OCI-LY3 (cell line): ENCODE results near the gene GPR21.

Experiments used
- H2AFZ ChIP-seq: fragments of 200-600, 300-600 bp; shearing (Covaris generic); 2 replicates; pipeline ENCODE4 v1.6.0; 2014; ENCODE audit warnings: antibody characterized with exemption, low read depth, low read length
- H3K27ac ChIP-seq: fragments of 200-600, 300-600 bp; sonication (generic); 2 replicates; pipeline ENCODE4 v1.5.1; 2014; ENCODE audit warnings: mild to moderate bottlenecking, low read length, moderate library complexity, mixed read lengths
- H3K27me3 ChIP-seq: fragments of 200-600, 300-600 bp; sonication (generic); 2 replicates; pipeline ENCODE4 v1.6.1; 2014; ENCODE audit warnings: low read depth, low read length, mixed read lengths
- H3K36me3 ChIP-seq: fragments of 200-600, 300-600 bp; sonication (generic); replicated peaks from 2 replicates; pipeline ENCODE3; 2014; ENCODE audit warnings: low read depth, low read length, mixed read lengths
- H3K4me1 ChIP-seq: fragments of 300-600, 200-600 bp; sonication (generic); 2 replicates; pipeline ENCODE4 v1.6.1; 2014; ENCODE audit warnings: low read length, mixed read lengths
- H3K4me2 ChIP-seq: fragments of 200-600, 300-600 bp; sonication (generic); 2 replicates; pipeline ENCODE4 v1.6.1; 2014; ENCODE audit warnings: low read length, mixed read lengths
- H3K4me3 ChIP-seq: fragments of 300-600, 200-600 bp; sonication (generic); 2 replicates; pipeline ENCODE4 v1.5.1; 2014; ENCODE audit warnings: antibody characterized with exemption, mild to moderate bottlenecking, low read length, moderate library complexity
- H3K79me2 ChIP-seq: fragments of 300-600, 200-600 bp; shearing (Covaris generic); 2 replicates; pipeline ENCODE4 v1.6.1; 2014; ENCODE audit warnings: mild to moderate bottlenecking, low read length, mixed read lengths
- H3K9ac ChIP-seq: fragments of 300-600, 200-600 bp; shearing (Covaris generic); 2 replicates; pipeline ENCODE4 v1.6.0; 2014; ENCODE audit warnings: mild to moderate bottlenecking, low read length, moderate library complexity
- H3K9me3 ChIP-seq: fragments of 200-600, 300-600 bp; shearing (Covaris generic); 2 replicates; pipeline ENCODE4 v1.6.1; 2014; ENCODE audit warnings: low read length, mixed read lengths; ENCODE audit not compliant: insufficient read depth
- H4K20me1 ChIP-seq: fragments of 200-600, 300-600 bp; sonication (generic); 2 replicates; pipeline ENCODE4 v1.6.1; 2016; ENCODE audit warnings: low read length, mixed read lengths; ENCODE audit not compliant: insufficient read depth
- EZH2phosphoT487 ChIP-seq: fragments of 200-600 bp; shearing (Covaris generic); IDR thresholded peaks from 2 replicates; pipeline ENCODE4 v1.6.1; 2018; ENCODE audit warnings: antibody characterized with exemption, mixed run types, low read depth
- TF ChIP-seq, protein P1 (sequence below): fragments of 200-600, 300-600 bp; sonication (generic); IDR thresholded peaks from 2 replicates; pipeline ENCODE4 v1.5.1; 2014; ENCODE audit warnings: antibody characterized with exemption, low read length, low read depth

The GPR21 gene

DNA sequence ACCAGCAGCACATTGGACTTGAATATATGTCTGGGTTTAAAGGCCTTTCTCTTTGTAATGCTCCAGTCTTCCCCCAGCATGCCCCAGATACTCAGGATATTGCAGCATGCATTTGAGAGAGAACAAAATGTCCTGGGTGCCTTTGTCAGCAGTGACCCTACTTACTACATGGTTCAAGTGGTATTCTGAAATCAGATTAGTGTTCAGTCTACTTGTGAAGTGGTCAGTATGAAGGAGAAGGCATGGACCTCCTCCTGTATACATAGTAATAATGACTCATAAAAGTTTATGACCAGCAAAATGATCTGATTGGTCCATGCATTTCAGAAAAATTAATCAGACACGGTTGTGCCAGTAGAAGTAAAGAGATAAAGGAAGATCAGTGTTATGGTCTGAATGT lies 25.4 kb downstream of the GPR21 start:
- Histone ChIP-seq H3K36me3 (peaks cover 13% of the 10 kb centered on the region), H3K79me2 (no peaks in the 10 kb centered on the region), H3K4me3 (no peak overlapping the region), H2AFZ (no peak overlapping the region), H3K27me3 (no peaks in the 10 kb centered on the region), H4K20me1 (no peaks in the 10 kb centered on the region), H3K27ac (no peak overlapping the region), H3K9me3 (no peaks in the 10 kb centered on the region), H3K9ac (no peak overlapping the region), H3K4me1 (no peaks in the 10 kb centered on the region), H3K4me2 (no peak overlapping the region)
- TF ChIP-seq EZH2phosphoT487: no peak
- TF ChIP-seq, protein P1, sequence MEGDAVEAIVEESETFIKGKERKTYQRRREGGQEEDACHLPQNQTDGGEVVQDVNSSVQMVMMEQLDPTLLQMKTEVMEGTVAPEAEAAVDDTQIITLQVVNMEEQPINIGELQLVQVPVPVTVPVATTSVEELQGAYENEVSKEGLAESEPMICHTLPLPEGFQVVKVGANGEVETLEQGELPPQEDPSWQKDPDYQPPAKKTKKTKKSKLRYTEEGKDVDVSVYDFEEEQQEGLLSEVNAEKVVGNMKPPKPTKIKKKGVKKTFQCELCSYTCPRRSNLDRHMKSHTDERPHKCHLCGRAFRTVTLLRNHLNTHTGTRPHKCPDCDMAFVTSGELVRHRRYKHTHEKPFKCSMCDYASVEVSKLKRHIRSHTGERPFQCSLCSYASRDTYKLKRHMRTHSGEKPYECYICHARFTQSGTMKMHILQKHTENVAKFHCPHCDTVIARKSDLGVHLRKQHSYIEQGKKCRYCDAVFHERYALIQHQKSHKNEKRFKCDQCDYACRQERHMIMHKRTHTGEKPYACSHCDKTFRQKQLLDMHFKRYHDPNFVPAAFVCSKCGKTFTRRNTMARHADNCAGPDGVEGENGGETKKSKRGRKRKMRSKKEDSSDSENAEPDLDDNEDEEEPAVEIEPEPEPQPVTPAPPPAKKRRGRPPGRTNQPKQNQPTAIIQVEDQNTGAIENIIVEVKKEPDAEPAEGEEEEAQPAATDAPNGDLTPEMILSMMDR: no peak

DNA sequence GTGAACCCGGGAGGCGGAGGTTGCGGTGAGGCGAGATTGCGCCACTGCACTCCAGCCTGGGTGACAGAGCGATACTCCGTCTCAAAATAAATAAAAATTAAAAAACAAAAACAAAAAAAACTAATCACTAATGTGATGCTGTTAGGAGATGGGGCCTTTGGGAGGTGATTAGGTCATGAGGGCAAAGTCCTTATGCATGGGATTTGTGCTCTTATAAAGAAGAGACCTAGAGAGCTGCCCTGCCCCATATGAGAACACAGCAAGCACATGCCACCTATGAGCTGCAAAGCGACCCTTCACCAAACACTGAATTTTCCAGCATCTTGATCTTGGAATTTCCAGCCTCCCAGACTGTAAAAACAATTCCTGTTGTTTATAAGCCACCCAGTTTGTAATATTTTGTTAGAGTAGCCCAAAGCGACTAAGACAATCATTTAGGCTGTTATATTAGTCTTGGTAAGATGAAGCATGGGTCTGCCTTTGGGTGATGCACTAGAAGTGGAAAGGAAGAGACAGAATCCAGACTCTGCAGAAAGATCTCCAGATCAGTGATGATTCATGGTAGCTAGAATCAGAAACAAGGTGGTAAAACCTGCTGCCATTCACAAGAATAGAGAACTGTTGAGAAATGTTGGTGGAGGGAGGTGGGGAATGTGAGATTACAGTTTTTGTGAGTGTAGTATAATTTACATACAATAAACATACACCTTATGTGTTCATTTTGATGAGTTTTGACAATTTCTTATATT lies 26.2 kb downstream of the GPR21 start:
- no peaks in the 10 kb centered on the region for H3K79me2 ChIP-seq
- no peak overlapping the region for H3K4me2 ChIP-seq
- no peaks in the 10 kb centered on the region for H3K9me3 ChIP-seq
- peaks cover 10% of the 10 kb centered on the region for H3K36me3 ChIP-seq
- H2AFZ ChIP-seq: no peak overlapping the region
- no peak overlapping the region for H3K9ac ChIP-seq
- H3K4me3 ChIP-seq: no peak overlapping the region
- no peaks in the 10 kb centered on the region for H4K20me1 ChIP-seq
- H3K4me1 ChIP-seq: no peaks in the 10 kb centered on the region
- TF ChIP-seq EZH2phosphoT487: no peak
- TF ChIP-seq, protein P1: no peak
- H3K27me3 ChIP-seq: no peaks in the 10 kb centered on the region
- H3K27ac ChIP-seq: no peak overlapping the region

DNA sequence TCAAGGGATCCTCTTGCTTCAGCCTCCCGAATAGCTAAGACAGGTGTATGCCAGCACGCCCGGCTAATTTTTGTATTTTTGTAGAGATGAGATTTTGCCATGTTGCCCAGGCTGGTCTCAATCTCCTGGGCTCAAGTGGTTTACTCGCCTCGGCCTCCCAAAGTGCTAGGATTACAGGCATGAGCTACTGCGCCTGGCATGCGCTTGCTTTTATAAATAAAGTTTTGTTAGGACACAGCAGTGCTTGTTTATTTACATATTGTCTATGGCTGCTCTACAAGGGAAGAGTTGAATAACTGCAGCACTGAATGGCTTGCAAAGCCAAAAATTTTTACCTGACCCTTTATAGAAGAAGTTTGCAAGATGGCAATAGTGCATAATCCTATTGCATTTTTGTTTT lies 27.7 kb downstream of the GPR21 start:
- Histone ChIP-seq H3K9me3 (no peaks in the 10 kb centered on the region), H3K27me3 (no peaks in the 10 kb centered on the region), H3K4me2 (no peak overlapping the region), H3K36me3 (peaks cover 13% of the 10 kb centered on the region), H3K4me1 (no peaks in the 10 kb centered on the region), H4K20me1 (no peaks in the 10 kb centered on the region), H3K9ac (no peak overlapping the region), H3K79me2 (no peaks in the 10 kb centered on the region), H2AFZ (no peak overlapping the region), H3K27ac (no peak overlapping the region), H3K4me3 (no peak overlapping the region)
- TF ChIP-seq EZH2phosphoT487: no peak
- TF ChIP-seq, protein P1: no peak

DNA sequence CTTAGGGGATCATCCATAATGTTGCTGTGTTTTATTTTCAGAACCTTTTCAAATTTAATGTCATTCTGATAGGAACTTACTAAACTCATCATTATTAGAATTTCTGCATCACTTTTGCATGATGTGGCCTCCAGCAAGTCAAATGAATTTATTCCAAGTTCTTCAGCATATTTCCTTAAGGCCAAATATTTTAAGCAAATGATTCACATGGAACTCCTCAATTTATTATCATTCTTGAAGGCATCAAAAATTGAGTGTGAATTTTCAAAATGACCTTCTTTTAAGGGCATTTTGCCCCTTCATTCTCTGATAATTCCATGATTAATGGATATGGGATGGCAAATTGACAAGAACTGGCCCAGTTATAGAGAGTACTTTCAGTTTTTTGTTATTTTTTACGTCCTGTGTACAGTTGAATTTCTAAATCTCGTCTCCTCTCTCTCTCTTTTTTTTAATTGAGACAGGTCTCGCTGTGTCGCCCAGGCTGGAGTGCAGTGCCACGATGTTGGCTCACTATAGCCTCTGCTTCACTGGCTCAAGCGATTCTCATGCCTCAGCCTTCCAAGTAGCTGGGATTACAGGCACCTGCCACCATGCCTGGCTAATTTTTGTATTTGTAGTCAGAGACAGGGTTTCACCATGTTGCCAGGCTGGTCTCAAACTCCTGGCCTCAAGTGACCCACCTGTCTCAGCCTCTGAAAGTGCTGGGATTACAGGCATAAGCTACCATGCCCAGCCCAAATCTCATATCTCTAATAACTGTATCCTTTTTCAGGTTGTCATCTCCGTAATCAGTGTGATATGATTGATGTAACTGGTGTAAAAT lies 29.1 kb downstream of the GPR21 start:
- Histone ChIP-seq H4K20me1 (no peaks in the 10 kb centered on the region), H2AFZ (no peak overlapping the region), H3K27ac (no peak overlapping the region), H3K79me2 (no peaks in the 10 kb centered on the region), H3K4me1 (no peaks in the 10 kb centered on the region), H3K4me3 (no peak overlapping the region), H3K9ac (no peak overlapping the region), H3K9me3 (no peaks in the 10 kb centered on the region), H3K4me2 (no peak overlapping the region), H3K27me3 (no peaks in the 10 kb centered on the region), H3K36me3 (peaks cover 23% of the 10 kb centered on the region)
- TF ChIP-seq, protein P1: no peak
- no peak for TF ChIP-seq EZH2phosphoT487
